Hematopoietic multipotent progenitor cell treated with erythropoietin and hydrocortisone succinate and interleukin-3 and kit ligand, for 17 days (in vitro differentiated cells): ENCODE results near the gene TRIM8.

Experiments used
- DNase-seq: peaks from one replicate; pipeline ENCODE4 v3.0.0-alpha.2; 2015; ENCODE audit warnings: low spot score

TRIM8 gene

GRCh38 chr10:102633287-102633686 is 11.0 kb upstream of the TRIM8 start:
- no peak for DNase-seq

- no peak for DNase-seq
Observed at GRCh38 chr10:102633848-102634247, 10.4 kb upstream of the TRIM8 start.

GRCh38 chr10:102634686-102635085 is 9.6 kb upstream of the TRIM8 start:
- no peak for DNase-seq

- no peak for DNase-seq
Observed at GRCh38 chr10:102635377-102635776, 8.9 kb upstream of the TRIM8 start.

- DNase-seq, result no peak
Observed at GRCh38 chr10:102639537-102639936, 4.7 kb upstream of the TRIM8 start.

- DNase-seq, result no peak
Observed at GRCh38 chr10:102641402-102641801, 2.9 kb upstream of the TRIM8 start.

- DNase-seq, result peak; percentile 98
Observed at GRCh38 chr10:102641880-102642735, 2.2 kb upstream of the TRIM8 start.

- no peak for DNase-seq
Observed at GRCh38 chr10:102642736-102643335, 1.4 kb upstream of the TRIM8 start.

- peak; percentile 44 for DNase-seq
Observed at GRCh38 chr10:102643336-102644065, 778 bp upstream of the TRIM8 start.

GRCh38 chr10:102644646-102645387 is 538 bp downstream of the TRIM8 start:
- DNase-seq, result peak; percentile 92

GRCh38 chr10:102645388-102645740 is 1.1 kb downstream of the TRIM8 start:
- peak; percentile 70 for DNase-seq

- DNase-seq, result peak; percentile 75
Observed at GRCh38 chr10:102645741-102646609, 1.7 kb downstream of the TRIM8 start.

GRCh38 chr10:102646610-102647442 is 2.5 kb downstream of the TRIM8 start:
- DNase-seq, result no peak

GRCh38 chr10:102647443-102648268 is 3.4 kb downstream of the TRIM8 start:
- no peak for DNase-seq

GRCh38 chr10:102648269-102648888 is 4.1 kb downstream of the TRIM8 start:
- no peak for DNase-seq

- DNase-seq, result no peak
Observed at GRCh38 chr10:102648889-102649796, 4.9 kb downstream of the TRIM8 start.

GRCh38 chr10:102649797-102650654 is 5.7 kb downstream of the TRIM8 start:
- DNase-seq, result no peak
